Erythroblast (primary cell): ENCODE results near the gene CDH8.

Experiments used
- GATA1 ChIP-seq: IDR thresholded peaks from 2 replicates; pipeline ENCODE4 v1.6.1; 2011; ENCODE audit warnings: low read depth, mild to moderate bottlenecking, control low read depth, low read length, moderate library complexity
- POLR2A ChIP-seq: IDR thresholded peaks from 2 replicates; pipeline ENCODE4 v1.6.1; 2011; ENCODE audit warnings: mild to moderate bottlenecking, low read length

DNA sequence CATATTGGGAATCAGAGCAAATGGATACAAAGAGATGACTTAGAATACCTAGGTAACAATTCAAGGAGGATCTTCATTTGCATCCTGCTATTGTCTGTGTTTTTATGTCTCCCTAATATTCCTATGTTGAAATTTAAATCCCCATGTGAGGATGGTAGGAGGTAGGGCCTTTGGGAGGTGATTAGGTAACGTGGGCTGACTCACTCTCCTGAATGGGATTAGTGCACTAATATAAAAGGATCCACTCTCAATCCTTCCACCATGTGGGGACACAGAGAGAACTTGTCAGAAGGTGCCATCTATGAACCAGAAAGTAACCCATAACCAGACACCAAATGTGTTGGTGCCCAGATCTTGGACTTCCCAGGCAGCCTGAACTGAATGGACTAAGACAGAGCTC, 83.4 kb downstream of the CDH8 start:
- no peak for TF ChIP-seq POLR2A
- TF ChIP-seq GATA1: no peak
